HG03460 (cell line): ENCODE data around the gene VOPP1.
"Not testable (repeated sequence)": the region's sequence is repeated elsewhere in the genome, so short reads cannot be mapped to it uniquely, and the experiment has no call there.

ENCODE experiments used
- ATAC-seq: cut with Tn5 transposase; IDR thresholded peaks from one replicate; pipeline ENCODE4 v1.9.1; 2021; ENCODE audit not compliant: unreplicated experiment

Gene VOPP1

DNA sequence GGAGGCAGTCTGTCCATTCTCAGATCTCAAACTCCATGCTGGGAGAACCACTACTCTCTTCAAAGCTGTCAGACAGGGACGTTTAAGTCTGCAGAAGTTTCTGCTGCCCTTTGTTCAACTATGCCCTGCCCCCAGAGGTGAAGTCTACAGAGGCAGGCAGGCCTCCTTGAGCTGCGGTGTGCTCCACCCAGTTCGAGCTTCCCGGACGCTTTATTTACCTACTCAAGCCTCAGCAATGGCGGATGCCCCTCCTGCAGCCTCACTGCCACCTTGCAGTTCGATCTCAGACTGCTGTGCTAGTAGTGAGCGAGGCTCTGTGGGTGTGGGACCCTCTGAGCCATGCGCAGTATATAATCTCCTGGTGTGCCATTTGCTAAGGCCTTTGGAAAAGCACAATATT, 10.4 kb upstream of the VOPP1 start:
- not testable (repeated sequence) for ATAC-seq

DNA sequence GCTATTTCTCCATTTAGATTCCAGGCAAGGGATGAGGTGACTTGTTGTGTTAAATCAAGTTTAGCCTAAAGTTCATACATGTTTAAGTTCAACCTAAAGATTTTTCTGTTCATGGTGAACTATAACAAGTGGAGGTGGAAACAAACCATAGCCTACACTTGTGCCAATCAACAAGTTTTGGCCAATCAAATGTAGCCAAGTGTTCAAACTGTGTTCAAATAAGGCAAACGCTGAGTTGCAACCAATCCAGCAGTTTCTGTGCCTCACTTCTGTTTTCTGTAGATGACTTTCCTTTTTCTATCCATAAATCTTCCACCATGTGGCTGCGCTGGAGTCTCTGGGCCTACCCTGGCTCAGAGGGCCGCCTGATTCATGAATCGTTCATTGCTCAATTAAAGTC, 4.5 kb upstream of the VOPP1 start:
- no peak for ATAC-seq

DNA sequence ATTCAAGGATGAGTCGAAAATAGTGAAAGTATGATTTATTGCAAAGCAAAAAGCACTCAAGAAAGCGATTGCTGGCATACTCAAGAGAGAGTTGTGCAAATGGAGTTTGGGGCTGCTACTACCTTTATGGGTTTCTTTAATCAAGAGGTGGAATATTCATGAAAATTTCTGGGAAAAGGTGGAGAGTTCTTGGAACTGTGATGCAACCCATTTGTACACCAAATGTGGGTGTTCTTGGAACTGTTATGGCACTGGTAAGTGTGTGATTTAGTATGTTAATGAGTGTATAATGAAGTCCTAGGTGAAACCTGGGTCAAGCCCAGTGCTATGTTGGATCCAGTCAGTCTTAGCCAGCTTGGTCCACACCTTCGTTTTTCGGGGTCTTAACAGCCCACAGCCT, 3.4 kb upstream of the VOPP1 start:
- no peak for ATAC-seq

DNA sequence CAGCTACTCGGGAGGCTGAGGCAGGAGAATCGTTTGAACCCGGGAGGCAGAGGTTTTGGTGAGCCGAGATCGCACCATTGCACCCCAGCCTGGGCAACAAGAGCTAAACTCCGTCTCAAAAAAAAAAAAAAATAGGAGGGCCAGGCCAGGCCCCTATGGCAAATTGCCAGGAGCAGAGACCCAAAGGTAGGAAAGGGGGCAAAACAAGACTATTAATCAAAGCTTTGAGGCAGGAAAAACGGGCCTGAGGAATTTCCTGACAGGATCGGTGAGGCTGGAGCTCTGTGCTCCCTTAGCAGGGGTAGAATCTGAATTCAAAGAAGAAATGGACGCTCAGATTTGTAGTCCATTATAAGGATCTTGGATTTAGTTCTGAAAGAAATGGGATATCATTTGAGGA, 2.8 kb upstream of the VOPP1 start:
- ATAC-seq, result no peak

DNA sequence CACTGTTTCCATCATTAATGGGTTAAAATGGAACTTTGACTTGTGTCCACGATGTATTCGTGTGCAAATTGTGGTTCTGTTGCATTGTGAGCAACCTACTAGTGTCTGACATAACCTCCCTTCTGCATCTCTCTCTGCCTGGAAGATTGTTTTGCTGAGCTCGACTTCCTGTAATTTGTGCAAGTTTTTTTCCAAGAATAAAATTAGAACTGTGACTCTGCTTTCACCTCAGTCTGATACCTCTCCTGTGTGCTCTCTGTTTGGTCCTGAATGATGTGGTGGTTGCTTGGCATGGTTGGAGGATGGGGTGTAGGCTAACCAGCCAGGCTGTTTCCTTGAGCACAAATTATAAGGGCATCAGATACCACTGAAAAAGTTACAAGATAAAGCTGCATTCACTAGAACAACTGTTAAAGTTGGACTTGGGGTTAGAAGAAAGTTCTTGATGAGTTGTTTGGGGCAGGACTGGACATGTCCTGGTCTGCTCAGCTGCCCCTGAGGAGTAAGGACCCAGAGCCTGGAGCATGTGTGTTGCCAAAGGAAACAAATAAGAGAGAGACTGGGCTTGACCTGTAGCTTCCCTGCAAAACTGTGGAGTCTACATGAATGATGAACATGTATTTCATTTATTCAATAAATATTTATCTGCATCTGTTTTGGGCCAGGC, 1.9 kb upstream of the VOPP1 start:
- no peak for ATAC-seq

DNA sequence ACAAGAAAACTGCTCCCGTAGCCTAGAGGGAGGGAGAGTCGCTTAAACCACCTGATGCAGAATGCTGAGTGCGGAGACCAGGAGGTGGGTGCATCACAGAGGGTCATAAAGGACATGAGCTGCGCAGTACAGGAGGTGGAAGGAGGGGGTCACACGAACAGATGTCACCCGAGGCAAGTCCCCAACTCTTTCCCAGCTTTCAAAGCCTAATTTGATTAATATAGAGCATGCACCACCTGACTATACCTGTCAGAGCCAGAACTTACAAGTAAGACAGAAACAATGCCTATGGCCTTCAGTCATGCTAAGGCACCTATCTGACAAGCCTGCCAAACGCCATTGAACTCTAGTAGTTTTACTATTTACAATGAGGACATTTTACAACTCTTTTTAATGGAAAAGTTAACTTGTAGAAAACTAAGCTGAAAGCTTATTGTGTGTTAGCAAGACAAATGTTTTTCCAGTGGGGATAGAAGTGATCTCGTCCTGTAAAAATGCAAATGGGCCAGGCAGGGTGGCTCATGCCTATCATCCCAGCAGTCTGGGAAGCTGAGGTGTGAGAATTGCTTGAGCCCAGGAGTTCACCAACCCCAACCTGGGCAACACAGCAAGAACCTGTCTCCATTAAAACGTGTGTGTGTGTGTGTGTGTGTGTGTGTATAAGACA, 1.1 kb upstream of the VOPP1 start:
- ATAC-seq, result no peak

DNA sequence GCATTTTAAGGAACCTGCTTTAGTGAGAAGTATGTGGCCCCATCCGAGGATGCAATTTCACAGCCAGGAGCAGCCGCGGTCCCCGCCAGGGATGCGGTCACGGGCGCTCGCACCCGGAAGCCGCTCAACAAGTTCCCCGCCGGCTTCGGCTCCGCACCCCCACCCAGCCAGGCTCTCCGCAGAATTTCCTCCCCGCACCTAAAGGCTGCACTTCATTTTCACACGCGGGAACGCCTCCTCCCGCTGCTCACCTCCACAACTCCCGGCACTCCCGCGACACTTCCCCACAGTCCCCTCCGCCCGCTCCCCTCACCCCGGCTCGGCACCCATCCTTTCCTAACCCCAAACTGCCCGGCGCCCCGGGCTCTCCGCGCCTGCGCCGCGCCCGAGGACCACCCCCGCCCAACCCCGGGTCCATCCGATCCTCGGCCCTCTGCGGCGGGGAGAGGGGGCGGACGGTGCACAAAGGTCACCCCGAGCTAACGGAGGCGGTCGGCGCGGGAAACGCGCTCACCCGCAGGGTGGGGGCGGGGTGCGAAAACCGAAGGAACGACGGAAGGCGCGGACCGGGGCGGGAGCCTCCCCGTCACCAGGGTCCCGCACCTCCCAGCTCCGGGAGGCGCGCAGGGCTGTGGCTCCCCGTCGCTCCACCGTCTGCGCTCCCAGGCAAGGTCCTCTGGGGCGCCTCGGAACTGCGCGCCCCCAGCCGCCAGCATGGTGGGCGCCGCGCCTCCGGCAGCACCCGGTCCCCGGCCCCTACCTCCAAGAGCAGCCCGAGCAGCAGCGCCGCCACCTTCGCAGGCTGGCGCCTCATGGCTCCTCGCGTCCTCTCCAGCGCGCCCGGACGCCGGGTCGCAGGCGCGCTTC, 558 bp downstream of the VOPP1 start:
- ATAC-seq, result peak; percentile 11

DNA sequence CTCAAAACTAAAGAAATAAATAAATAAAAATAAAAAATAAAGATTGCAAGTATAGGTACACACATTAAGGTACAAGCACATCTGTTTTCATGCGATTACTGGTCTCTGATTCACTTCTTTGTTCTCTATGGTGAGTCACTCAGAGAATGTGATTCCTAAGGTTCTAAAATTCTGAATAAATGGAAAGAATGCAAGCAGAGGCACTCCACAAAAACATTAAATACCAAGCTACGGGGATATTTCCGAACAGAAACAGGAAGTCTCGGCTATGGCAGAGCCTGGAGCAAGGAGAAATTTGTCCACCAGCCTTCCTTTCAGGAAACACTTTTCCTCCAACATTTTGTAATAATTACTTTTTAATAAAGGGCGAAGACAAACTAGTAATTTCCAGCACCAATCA, 1.4 kb downstream of the VOPP1 start:
- ATAC-seq, result no peak

DNA sequence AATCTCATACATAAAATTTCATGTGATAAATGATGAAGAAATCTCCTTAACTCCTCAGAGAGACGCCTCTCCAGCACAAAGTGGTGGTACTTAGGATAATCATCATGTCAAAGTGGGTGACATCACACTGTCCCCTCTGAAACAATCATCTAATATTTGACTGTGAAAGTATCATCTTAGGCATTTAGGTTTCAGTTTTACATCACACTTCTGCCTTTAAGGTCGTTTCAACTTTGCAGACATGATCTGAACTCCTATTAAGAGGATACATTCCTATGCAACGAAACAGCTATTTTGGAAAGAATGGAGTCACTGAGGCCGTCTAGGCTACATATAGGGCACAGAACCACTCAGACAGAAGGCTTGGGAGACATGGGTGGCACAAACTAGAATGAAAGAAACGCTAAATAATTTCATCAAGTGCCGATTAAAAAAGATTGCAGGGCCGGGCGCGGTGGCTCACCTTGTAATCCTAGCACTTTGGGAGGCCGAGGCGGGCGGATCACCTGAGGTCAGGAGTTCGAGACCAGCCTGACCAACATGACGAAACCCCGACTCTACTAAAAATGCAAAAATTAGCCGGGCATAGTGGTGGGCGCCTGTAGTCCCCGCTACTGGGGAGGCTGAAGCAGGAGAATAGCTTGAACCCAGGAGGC, 2.0 kb downstream of the VOPP1 start:
- peak; percentile 41 for ATAC-seq

DNA sequence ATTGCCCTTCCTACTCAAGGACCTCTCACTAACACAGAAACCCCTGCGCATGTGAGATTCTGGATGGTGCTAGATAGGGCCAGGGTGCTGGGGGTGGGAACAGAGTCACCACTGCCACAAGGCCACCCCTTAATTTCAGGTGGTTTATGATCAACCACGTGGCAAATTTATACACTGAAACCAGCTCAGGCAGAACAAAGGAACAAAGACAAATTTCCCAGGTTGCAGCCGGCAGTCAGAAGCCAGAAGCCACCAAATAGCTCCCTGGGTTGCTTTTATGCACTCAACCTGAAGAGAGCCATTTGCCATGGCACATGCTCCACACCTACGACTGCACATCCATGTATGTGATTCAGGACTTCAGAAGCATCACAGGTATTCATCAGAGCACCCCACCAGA, 2.5 kb downstream of the VOPP1 start:
- ATAC-seq, result peak; percentile 27

DNA sequence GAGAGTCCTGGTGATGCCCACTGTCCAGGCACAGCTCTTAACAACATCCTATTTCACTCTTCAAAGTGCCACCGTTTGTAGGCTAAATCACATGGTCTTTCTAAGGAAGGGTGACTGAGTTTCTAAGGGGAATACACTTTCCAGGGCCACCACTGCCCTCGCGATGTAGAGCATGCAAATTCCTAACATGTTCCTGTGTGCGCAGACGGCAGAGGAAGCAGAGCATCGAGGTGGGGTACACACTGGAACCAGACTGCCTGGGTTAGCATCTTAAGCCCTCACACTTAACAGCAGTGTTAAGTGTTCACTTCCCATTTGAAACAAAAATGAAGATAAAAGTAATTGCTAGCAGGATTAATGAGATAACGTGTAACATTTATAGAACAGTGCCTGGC, 3.0 kb downstream of the VOPP1 start:
- no peak for ATAC-seq

DNA sequence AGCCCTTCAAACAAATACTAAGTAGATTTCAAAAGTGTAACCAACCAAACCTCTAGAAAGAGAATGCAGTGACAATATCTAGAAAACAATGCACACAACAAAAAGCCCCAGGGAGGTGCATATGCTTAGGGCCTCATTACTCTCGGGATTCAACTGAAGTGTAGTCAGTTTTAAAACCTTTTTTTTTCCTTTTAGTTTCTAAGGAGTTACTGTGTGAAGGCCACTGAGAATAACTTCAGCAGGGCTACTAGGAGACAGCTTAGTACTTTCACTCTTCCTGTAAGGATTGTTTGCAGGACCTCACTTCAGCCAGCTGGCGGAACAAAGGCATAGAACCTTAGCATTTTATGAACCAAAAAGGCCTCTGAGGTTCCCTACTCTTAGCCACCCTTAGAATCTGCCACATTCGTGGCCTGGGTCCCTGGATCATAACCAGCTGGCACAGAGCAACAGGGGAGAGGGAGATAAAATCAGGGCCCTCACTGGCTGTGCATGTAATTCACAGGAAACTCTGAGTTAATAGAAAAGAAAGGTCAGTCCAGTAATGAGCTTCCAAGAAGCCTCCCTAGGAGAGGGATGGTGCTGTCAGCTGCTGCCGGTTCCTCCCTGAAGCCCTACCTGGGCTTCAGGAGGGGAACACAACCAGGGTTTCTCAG, 3.6 kb downstream of the VOPP1 start:
- no peak for ATAC-seq

DNA sequence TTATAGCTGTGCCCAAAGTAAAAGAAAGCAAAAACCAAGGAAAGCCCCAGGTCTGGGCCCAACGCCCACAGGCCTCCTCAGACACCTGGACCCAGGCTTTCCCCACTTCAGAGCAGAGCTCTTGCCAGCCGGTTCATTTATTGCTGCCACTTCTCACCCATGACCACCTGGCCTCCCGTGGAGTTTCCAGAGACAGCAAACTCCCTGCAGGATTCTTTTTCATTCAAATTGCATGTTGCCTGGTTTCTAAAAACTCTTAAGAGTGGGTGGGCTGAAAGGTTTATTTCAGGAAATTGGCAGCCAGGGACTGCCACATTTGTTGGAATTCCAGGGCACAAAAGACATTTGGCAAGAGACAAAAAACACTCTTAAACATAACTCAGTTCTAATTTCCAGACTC, 4.7 kb downstream of the VOPP1 start:
- ATAC-seq, result no peak

DNA sequence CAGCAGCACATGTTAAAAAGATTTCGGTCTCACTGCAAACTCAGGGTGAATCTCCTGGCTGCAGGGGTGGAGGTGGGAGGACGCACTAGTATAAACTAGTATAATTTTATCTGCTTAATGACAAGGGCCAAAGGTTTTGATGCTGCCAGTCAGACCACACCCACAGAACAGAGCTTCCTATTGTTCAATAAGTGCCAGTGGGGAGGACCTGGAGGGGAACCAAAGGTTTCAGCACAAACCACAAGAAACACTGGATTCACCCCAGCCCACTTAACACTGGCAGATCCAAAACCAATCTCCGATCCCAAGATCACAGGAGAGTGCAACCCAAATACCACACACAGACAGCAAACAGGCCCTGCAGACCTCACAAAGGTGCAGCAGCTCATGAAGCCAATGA, 6.6 kb downstream of the VOPP1 start:
- ATAC-seq, result no peak

DNA sequence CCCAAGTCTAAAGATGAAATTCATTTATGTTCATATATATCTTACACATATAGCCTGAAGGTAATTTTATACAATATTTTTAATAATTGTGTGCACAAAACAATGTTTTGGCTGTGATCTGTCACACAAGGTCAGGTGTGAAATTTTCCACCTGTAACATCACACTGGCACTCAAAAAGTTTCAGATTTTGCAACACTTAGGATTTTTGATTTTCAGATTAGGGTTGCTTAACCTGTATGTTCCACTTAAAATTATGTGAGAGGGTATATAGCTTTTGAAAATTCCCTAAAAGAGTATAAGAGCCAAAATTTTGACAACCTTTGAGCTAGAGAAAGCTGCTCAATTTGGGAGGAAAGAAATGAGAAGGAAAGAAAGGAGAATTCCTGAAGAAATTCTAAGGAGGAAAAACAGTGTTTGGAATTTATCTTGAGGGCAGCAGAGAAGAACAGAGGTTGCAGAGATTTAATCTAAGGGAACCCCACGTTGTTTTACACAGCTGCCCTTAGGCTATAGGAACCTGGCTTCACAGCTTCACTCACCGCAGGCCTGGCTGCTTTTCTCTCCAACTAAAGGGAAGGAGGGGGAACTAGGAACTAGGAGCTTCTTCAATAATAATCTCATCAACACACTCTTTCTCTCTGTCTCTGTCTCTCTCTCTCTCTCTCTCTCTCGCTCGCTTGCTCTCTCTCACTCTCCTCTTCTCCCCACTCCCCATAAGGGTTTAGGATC, 8.5 kb downstream of the VOPP1 start:
- no peak for ATAC-seq

DNA sequence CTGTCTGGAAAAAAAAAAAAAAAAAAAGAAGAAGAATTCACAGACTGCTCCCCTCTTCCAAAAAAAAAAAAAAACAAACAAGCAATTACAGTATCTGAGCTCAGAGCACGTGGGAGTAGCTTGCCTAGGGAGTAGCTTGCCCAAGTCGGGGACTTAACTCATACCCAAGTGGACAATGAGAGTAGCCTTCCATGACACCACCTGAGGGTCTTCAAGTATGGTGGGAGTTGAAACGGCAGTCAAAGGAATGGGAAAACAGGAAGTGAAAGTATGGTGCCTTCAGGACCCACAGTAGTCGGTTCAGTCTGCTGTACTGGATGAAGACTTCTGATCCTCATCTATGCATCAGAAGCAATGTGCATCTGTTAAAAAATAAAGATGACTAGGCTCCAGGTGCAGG, 10.6 kb downstream of the VOPP1 start:
- ATAC-seq, result no peak

DNA sequence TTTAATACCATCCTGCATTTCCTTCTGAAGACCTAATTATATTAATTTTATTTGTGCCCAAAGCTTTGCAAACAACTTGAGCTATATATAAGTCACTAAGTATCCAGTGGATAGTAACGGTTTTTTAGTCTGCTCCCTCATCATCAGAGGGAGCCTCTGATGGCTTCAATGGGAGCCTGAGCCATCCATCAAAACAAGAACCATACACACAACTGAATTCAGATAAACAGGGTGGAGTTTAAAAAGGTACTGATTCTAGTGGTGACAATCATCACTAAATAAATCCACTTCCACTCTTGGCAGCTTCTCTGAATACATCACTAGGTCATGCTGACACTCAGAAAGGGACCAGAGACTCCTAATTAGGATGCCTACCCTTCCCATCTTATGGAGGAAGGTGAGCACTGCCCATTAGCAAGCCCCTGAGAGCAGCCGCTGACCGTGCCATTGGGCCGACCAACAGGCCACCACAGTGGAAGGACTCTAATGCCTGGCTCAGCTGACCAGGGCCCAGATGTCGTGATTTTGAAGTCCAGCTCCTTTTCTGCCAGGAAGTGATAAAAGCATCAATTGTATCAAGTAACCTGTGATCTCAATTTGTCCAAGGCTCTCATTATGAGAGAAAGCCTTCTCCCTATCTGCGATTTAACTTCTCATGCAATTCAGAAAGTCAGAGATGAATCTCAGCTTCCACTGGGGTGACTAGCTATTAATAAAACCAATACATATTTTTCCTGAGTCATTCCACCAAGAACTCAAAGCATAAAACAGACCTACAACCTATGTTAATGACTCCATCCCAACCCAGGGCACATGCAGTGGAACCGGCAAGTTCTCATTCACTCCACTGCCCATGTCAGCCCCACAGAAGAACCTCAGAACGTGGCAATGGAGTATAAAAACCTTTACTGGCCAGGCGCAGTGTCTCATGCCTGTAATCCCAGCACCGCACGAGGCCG, 13.1 kb downstream of the VOPP1 start:
- no peak for ATAC-seq

DNA sequence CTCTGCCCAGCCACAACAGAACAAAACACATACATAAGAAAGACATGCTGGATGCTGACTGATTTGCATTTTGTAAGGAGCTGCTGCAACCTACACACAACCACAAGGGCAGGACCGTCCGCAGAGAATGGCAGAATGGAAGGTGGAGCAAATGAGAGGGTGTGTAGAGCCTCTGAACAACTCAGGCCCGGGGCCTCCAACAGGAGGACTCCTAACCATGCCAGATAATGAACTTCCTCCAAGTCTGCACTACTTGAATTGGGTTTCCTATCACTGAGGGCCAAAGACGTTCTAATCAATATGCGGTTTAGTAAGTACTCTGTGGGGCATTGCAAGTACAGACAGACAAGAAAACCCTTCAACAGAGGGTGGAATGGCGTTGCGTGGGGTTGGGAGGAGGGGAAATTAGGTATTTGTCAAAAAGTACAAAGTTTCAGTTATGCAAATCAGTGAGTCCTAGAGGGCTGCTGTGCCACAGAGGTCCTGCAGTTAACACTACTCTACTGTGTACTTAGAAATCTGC, 14.6 kb downstream of the VOPP1 start:
- ATAC-seq, result peak; percentile 80

DNA sequence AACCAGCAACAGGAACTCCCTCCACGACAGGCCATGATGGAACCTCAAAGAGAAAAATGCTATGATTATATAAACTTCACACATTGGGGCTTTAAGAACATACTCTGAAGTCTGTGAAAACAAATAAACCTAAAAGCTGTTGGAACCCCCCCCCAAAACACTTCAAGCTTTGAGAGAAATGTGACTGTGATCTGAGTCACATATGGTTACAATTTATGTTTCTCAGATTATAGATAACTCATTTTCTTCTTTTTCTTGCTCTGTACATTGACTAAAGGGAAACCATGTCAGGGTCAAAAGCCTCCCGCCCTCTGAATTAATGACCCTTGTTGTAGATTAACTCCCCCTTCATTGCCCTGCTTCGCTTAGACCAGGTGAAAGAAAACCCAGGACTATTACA, 15.8 kb downstream of the VOPP1 start:
- no peak for ATAC-seq
